ENCODE measurements around the gene LHX2. TPM values are rescaled to one million over a fixed set of nuclear protein-coding genes. Genes with fewer than 3 reads are reported as not detected.

Gene LHX2
- total RNA-seq, 1 experiment from 2014 or later: not detected

- peaks cover 0 to 15% of the 10 kb centered on the region in 2 experiments; a peak in 3 of 5 replicates for H3K9me3 Mint-ChIP-seq
- no CpG with 5 or more reads among the region's 5 CpGs for WGBS (ENCODE audit: extremely low coverage, insufficient read length, low lambda C conversion rate)
Measured at GRCh38 chr9:124001866-124002525, 9.6 kb upstream of the LHX2 start.

More at GRCh38 chr9:124001866-124002525, 9.6 kb upstream of the LHX2 start:
- H2AFZ ChIP-seq (ENCODE audit: low read length): no peak overlapping the region
- no peak overlapping the region for H3K14ac ChIP-seq (ENCODE audit: insufficient read depth, low read length)
- H3K79me1 ChIP-seq (ENCODE audit: insufficient read depth, low read depth, low read length, poor library complexity, severe bottlenecking): no peaks in the 10 kb centered on the region
- H3K4me1 Mint-ChIP-seq: peaks cover 35 to 62% of the 10 kb centered on the region in 2 experiments
- no peaks in the 10 kb centered on the region for H3K36me3 Mint-ChIP-seq (ENCODE audit: insufficient read depth in 1 of 3, low read depth in 3 of 3)
- no peak overlapping the region for H2BK12ac ChIP-seq (ENCODE audit: insufficient read length, low read depth, low read length)
- no peak overlapping the region for H3K56ac ChIP-seq (ENCODE audit: insufficient read length, low read depth, low read length)
- no peak overlapping the region for H3K23ac ChIP-seq (ENCODE audit: insufficient read length, low read depth, low read length)
- no peaks in the 10 kb centered on the region for H3K79me2 ChIP-seq (ENCODE audit: insufficient read depth, low read length)
- no peaks in the 10 kb centered on the region for H3K9me3 ChIP-seq (ENCODE audit: control insufficient read depth, low read depth, low read length)
- no peak overlapping the region for H3K18ac ChIP-seq (ENCODE audit: insufficient read length, low read depth, low read length)
- no peaks in the 10 kb centered on the region for H4K20me1 ChIP-seq (ENCODE audit: control insufficient read depth, insufficient read depth, insufficient read length)
- DNase-seq: no peak
- H4K8ac ChIP-seq (replicated peaks; ENCODE audit: insufficient read length, low read depth, low read length): no peak overlapping the region
- H2AK5ac ChIP-seq (ENCODE audit: insufficient read length, low read length): no peak overlapping the region
- no peak overlapping the region for H3K4me3 Mint-ChIP-seq
- H2BK5ac ChIP-seq (ENCODE audit: insufficient read length, low read length): no peak overlapping the region
- TF ChIP-seq, protein P1, sequence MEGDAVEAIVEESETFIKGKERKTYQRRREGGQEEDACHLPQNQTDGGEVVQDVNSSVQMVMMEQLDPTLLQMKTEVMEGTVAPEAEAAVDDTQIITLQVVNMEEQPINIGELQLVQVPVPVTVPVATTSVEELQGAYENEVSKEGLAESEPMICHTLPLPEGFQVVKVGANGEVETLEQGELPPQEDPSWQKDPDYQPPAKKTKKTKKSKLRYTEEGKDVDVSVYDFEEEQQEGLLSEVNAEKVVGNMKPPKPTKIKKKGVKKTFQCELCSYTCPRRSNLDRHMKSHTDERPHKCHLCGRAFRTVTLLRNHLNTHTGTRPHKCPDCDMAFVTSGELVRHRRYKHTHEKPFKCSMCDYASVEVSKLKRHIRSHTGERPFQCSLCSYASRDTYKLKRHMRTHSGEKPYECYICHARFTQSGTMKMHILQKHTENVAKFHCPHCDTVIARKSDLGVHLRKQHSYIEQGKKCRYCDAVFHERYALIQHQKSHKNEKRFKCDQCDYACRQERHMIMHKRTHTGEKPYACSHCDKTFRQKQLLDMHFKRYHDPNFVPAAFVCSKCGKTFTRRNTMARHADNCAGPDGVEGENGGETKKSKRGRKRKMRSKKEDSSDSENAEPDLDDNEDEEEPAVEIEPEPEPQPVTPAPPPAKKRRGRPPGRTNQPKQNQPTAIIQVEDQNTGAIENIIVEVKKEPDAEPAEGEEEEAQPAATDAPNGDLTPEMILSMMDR (conservative IDR thresholded peaks at IDR 0.05): no peak
- H2BK20ac ChIP-seq (ENCODE audit: low read depth, low read length, poor library complexity, severe bottlenecking): no peak overlapping the region
- H3K27ac ChIP-seq (ENCODE audit: insufficient read length, low read depth, low read length): no peak overlapping the region
- H3K9ac ChIP-seq (ENCODE audit: extremely low read depth, insufficient read length, low read length): no peak overlapping the region
- no peak overlapping the region for H2BK120ac ChIP-seq (ENCODE audit: low read depth, low read length, poor library complexity, severe bottlenecking)
- no peak overlapping the region for H4K91ac ChIP-seq (ENCODE audit: insufficient read length, low read depth, low read length)
- no peak overlapping the region; a peak in 1 of 7 replicates for H3K27ac Mint-ChIP-seq
- H2BK15ac ChIP-seq (ENCODE audit: low read depth, low read length): no peak overlapping the region
- H3K4me2 ChIP-seq (ENCODE audit: insufficient read depth, insufficient read length, low read length): no peak overlapping the region
- peaks cover 93% of the 10 kb centered on the region for H3K27me3 Mint-ChIP-seq (ENCODE audit: low read depth)
- peaks cover 90% of the 10 kb centered on the region for H3K27me3 ChIP-seq (ENCODE audit: insufficient read depth, low read length)
- H4K5ac ChIP-seq (ENCODE audit: insufficient read length, low read depth, low read length): no peak overlapping the region
- no peak overlapping the region for H3T11ph ChIP-seq (ENCODE audit: low read length)
- H3K4me1 ChIP-seq (ENCODE audit: insufficient read depth, low read length): peaks cover 5% of the 10 kb centered on the region
- H3K4ac ChIP-seq (ENCODE audit: low read depth, low read length): no peak overlapping the region
- no peaks in the 10 kb centered on the region for H3K23me2 ChIP-seq (ENCODE audit: insufficient read length, low read depth, low read length, poor library complexity, severe bottlenecking)

Measured in H9 (cell line).